HL-60/S4 treated with phorbol 12-myristate 13-acetate at 8.2 ng/mL for 4 days and 3 days (cell line): ENCODE results near the gene MEGF11.

Experiments used
- in situ Hi-C: fragments of 300-500 bp; cut with MboI; formaldehyde crosslinking; loops from 2 replicates; pipeline ENCODE4 v1.15.0; 2022; ENCODE audit warnings: low sequenced_read_pairs

MEGF11 gene

DNA sequence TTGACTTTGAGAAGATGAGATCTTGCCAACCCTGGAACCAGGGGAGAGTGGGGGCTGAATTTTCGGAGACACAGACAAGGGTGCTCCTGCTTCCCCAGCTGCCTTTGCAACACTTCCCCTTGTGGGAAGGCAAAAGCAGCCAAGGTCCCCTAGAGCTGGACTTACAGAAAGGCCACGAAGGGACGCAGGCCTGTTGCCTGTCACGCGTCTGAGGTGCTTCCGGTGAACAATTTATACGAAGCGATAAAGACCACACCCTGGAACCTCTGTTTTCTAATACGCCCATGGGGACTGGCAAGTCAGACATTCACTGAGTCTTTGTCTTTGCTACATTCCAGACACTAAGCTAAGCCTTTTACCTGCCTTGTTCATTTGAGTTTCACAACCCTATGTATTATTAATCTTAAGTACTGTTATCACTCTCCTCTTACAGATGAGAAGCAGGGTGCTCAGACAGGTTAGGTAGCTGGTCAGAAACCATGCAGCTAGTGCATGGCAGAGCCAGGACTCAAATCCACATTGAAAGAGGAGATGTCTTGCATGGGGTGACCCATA lies 13.2 kb downstream of the MEGF11 start:
- in situ Hi-C loops = no loop called here

DNA sequence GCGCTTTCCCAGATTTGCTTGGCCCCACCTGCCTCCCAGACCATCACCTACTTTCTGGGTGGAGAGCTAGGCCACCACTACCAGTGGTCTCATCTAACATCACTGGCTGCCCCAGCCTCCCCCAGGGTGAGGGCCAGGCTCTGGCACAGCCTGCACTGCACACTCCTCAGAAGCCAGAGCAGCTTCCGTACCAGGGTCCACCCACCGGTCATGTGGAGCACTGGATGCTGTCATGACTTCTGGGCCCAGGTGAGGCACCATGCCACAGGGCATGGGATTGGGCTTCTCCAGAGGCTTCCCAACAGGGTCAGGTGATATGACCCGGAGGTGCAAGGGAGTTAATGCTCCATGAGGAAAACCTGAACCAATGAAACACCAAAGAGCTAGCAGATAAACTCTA lies 14.0 kb downstream of the MEGF11 start:
- in situ Hi-C loops = no loop called here

GRCh38 chr15:66238318-66238717 lies 15.2 kb downstream of the MEGF11 start:
- in situ Hi-C loops = no loop called here

GRCh38 chr15:66237513-66238235 lies 15.9 kb downstream of the MEGF11 start:
- in situ Hi-C loops = no loop called here

GRCh38 chr15:66236806-66237375 lies 16.7 kb downstream of the MEGF11 start:
- in situ Hi-C loops = no loop called here

GRCh38 chr15:66235866-66236265 lies 17.7 kb downstream of the MEGF11 start:
- in situ Hi-C loops = no loop called here

DNA sequence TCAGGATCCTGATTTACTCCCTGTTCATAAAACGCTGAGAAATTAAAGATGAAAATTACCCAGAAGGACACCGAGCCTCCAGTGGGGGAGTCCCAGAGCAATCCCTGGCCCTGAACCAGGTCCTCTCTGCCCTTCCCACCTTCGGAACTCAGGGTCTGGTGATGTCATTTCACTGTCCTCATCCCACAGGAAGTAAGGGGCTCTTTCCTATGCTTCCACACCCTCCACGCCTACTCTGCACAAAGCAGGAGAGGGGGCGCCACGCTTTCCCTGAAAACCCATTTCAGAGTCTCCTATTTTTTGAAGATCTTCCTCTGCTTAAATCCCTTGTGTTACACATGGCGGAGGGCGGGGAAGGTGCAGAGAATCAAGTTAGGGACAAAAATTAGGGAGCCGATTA lies 18.8 kb downstream of the MEGF11 start:
- in situ Hi-C loops = no loop called here

- in situ Hi-C loops = no loop called here
These were observed 19.8 kb downstream of the MEGF11 start for GRCh38 chr15:66233487-66234415.

GRCh38 chr15:66232267-66232625 lies 21.3 kb downstream of the MEGF11 start:
- in situ Hi-C loops = no loop called here

DNA sequence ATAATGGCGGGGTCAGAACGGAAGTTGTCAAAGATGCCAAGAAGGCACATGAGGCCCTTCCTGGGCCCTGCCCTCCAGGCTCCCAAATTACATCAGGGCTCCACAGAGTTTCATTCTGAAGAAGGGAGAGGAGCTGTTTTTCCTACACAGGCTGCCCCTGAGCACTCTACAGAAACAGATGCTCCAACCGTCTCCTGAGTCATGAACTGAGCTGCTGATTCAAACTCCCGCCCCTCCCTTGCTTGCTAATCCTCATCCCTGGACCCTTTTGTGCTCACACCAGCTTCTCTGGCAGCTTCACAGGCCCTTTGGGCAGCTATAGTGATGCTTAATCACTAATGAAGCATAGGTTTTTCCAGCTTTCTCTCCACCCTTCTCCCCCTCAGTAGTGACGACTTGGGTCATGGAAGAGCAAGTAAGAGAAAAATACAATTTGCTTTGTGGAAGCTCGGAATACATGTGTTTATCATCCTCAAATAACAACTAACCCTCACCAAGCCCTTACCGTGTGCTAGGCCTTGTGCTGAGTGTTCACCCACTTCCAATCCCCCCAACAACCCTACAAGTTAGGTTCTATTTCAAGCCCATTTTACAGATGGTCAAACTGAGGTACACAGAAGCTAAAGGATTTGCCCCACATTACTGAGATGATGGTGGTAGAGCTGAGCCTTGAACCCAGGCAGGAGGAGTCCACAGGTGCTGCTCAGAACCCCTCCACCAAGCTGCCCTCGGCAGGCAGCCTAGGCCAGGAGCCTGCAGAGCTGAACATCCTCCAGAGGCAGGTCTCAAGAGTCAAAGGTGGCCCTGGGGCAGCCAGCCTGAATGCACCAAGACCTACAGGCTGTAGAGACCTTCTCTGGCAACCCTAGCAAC lies 21.9 kb downstream of the MEGF11 start:
- in situ Hi-C loops = no loop called here

GRCh38 chr15:66229790-66230465 lies 23.6 kb downstream of the MEGF11 start:
- in situ Hi-C loops = no loop called here

DNA sequence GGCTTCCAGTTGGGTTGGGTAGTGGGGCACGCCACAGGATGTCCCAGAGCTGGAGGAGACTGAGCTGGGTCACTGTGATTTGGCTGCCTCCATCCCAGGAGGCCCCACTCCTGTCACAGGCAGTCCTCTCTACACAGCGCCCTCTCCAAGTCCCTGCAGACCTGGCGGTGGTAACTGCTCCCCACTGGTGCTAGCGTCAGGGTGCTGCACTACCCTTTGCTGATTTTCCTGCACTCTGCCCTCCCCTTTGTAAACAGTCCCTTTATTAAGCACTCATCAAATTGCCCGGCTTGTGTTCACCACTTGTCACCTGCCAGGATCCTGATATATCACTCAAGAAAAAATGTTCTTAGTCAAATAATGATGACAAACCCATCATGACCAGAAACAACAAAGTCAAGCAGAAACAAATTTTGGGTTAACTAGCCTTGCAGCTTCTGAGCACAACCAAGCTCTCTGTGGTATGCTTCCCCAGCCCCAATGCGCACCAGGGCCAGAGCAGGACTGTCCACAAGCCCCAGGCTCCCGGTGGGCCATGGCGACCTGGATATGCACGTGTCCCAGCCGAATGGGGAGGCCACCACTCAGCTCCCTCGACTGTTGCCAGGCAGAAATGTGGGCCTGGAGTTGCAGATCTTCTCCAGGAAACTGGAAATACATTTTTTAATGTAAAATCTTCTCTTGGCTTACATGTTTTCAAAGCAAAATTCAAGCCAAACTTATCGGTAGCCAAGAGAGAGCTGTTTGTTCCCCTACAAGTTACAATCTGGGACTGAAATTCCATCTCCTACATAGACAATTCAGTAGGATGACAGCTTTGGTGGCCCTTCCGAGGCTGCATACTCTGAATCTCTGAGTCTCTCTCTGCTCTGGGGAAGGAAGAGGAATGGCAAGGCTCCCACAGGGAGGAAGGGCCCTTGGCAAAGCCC lies 24.5 kb downstream of the MEGF11 start:
- in situ Hi-C loops = no loop called here

DNA sequence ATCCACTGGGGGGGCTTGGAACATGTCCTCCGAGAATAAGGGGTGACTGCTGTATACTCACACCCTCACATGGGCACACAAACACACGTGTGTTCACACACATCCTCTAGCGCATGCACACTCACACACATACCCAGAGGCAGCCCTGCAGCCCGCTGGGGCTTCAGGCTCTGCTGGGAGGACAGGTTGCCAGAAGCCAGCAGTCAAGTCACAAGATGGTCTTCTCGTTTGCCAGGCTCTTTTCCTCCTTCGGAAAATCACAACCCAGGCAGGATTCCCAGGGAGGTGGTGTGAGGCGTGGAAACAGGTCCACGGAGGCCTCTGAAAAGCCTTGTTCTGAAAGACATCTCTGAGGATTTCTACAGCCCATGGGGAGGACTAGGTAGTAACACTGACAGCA lies 26.8 kb downstream of the MEGF11 start:
- in situ Hi-C loops = no loop called here

DNA sequence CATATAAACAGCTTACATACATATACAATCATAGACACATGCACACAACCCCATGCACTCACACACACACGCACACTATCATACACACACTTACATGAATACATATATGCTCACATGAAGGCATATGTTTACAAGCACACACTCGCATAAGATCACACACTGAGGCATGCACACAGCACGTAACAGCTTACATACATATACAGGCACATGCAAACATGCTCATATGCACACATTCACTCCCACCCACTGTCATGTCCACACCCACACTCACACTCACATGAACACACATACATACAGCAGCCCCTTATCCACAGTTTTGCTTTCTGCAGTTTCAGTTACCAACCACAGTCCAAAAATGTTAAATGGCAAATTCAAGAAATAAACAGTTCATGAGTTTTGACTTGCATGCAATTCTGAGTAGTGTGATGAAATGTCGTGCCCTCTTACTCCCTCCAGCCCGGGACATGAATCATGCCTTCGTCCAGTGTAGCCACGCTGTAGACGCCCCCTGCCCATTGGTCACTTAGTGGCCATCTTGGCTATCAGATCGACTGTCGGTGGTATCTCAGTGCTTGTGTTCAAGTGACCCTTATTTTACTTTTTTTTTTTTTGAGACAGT lies 27.8 kb downstream of the MEGF11 start:
- in situ Hi-C loops = no loop called here

DNA sequence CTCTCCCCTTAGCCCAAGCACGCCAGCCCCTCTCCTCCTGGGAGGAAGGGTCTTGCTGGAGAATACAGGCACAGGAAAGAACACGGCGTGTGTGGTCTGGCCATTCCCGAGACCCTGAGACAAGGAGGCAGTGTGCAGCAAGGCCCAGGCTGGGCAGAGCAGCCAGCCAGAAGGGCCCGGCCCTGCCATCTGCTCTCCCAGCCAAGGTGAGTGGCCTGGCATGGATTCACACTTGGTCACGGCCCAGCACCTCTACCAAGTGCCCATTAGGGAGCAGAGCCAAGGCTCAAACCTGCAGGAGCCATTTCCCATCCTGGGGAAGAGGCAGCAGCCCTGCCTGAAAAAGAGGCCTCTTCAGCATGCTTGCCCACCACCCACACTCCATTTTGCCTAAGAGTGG lies 28.6 kb downstream of the MEGF11 start:
- in situ Hi-C loops = no loop called here

DNA sequence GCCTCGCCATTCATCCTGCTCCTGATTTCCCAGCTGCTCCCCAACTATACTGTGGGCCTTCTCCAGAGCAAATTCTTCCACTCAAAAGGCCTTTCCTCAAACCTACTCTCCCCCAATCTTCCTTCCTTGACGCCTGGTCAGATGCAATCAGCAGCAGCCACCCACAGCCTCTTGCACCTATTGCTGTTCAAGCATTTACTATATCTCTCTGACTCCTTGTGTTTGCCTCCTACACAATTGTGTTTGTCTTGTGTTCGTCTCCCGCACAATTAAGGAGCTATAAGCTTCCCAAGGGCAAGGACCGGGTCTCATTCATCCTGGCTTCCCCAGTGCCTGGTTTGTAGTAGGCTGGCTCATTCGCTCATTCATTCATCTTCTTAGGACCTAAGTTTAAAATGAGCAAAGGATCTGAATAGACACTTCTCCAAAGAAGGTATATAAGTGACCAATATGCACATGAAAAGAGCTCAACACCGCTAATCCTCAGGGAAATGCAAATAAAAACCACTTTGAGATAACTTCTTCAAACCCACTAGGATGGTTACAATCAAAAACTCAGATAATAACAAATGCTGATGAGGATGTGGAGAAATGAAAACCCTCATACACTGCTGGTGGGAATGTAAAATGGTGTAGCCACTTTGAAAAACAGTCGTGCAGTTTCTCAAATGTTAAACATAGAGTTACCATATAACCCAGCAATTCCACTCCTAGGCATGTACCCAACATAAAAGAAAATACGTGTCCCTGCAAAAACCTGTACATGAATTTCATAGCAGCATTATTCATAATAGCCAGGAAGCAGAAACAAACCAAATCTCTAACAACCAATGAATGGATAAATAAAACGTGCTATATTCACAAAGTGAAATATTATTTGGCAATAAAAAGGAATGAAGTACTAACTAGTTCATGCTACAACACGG lies 31.0 kb downstream of the MEGF11 start:
- in situ Hi-C loops = no loop called here

DNA sequence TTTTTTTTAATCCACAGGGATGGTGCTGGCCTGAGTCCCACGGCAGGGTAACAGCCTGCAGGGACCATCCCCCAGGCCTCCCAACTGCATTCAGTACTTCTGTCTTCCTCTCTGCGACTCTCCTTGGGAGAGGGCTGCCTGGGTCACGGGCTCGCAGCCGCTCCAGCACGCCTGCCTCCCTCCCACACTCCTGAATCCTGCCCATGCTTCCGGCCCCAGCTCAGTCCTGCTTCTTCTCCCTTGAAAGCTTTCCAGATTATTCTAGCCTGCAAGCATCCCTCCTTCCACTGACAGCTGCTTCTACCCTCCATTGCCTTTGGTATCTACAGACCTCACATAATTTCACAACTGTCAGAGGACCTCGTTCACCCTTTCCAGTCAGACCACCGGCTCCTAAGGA lies 32.4 kb downstream of the MEGF11 start:
- in situ Hi-C loops = no loop called here

DNA sequence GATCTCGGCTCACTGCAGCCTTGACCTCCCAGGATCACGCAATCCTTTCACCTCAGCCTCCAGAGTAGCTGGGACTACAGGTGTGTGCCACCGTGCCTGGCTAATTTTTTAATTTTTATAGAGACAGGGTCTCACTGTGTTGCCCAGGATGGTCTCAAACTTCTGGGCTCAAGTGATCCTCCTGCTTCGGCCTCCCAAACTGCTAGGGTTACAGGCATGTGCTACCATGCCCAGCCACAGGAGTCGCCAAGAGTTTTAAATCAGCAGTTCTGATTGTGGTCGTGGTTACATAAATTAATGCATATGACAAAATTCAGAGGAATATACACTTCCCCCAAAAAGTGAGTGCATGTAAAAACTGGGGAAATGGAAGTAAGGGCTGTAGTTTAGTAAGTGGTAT lies 32.9 kb downstream of the MEGF11 start:
- in situ Hi-C loops = no loop called here
